K562 (cell line): ENCODE results near the gene EPHB2. TPM values are rescaled to one million over a fixed set of nuclear protein-coding genes. Genes with fewer than 3 reads are reported as not detected.

Experiments used
- ATAC-seq: fragments of 200-7000 bp; cut with Tn5 transposase; 3 replicates; pipeline ENCODE4 v1.9.1; 2020; ENCODE audit warnings: moderate library complexity
- BruUV-seq: library from RNA; stranded (reverse); fragments of 400-500 nt; replicated peaks from 2 replicates; lab custom pipeline; 2021; lab: Mats Ljungman, UMichigan
- CTCF ChIA-PET: fragments of 300-600 bp; formaldehyde crosslinking; extraction: SDS; loops from one replicate; lab custom pipeline; 2021; ENCODE audit warnings: low intra/inter-chr PET ratio; lab: Yijun Ruan, JAX
- POLR2A ChIA-PET: fragments of 300-600, 350-650 bp; sonication (Branson Sonifier 250); formaldehyde crosslinking; extraction: SDS; loops from one replicate; lab custom pipeline; 2021; ENCODE audit warnings: antibody characterized with exemption, inconsistent platforms; lab: Yijun Ruan, JAX
- DNase-seq, 4 experiments: peaks; one replicate each; pipeline versions ENCODE4 v3.0.0 to v3.0.0-alpha.2; 2011 to 2018; ENCODE audit warnings: low spot score in 3 of 4, mixed read lengths in 3 of 4; ENCODE audit errors: extremely low read depth in 1 of 4
- FAIRE-seq: peaks from 2 replicates; lab custom pipeline; 2011; peaks lifted over from hg19 to GRCh38; lab: Jason Lieb, UNC
- H2AFZ ChIP-seq: 2 replicates; pipeline ENCODE4 v1.6.0; 2011; ENCODE audit warnings: low read depth, low read length, control low read depth, inconsistent platforms
- H3K27ac ChIP-seq: fragments of 200-600 bp; 3 replicates; pipeline ENCODE4 v1.8.0; 2011; ENCODE audit warnings: low read depth, mild to moderate bottlenecking, control low read depth, inconsistent platforms, low read length, moderate library complexity, mixed read lengths; ENCODE audit errors: extremely low read depth
- H3K27me3 ChIP-seq, 2 experiments: fragments of 300-600 bp in 1 of 2; 2 replicates in 1 of 2; 3 replicates in 1 of 2; pipeline versions ENCODE4 v1.6.0 to v1.8.0; 2011; ENCODE audit warnings: inconsistent platforms in 2 of 2, low read length in 2 of 2, mild to moderate bottlenecking in 1 of 2, mixed read lengths in 1 of 2, moderate library complexity in 1 of 2; ENCODE audit not compliant: control insufficient read depth in 2 of 2, insufficient read depth in 2 of 2
- H3K36me3 ChIP-seq: fragments of 300-600 bp; 3 replicates; pipeline ENCODE4 v1.8.0; 2011; ENCODE audit warnings: mild to moderate bottlenecking, low read length, inconsistent platforms; ENCODE audit not compliant: control insufficient read depth, insufficient read depth
- H3K4me1 ChIP-seq, 2 experiments: fragments of 200-600 bp in 1 of 2; replicated peaks in 1 of 2; 2 replicates in 1 of 2; 3 replicates in 1 of 2; pipeline versions ENCODE4 v1.5.1 to v1.8.0; 2011; ENCODE audit warnings: inconsistent platforms in 2 of 2, low read length in 2 of 2, mild to moderate bottlenecking in 1 of 2, mixed read lengths in 1 of 2, moderate library complexity in 1 of 2; ENCODE audit not compliant: control insufficient read depth in 2 of 2, insufficient read depth in 2 of 2
- H3K4me2 ChIP-seq: 2 replicates; pipeline ENCODE4 v1.6.1; 2011; ENCODE audit warnings: low read length, control low read depth, inconsistent platforms, mixed read lengths; ENCODE audit not compliant: insufficient read depth
- H3K4me3 ChIP-seq: fragments of 200-600 bp; sonication (generic), shearing (Covaris generic); 2 replicates; pipeline ENCODE4 v1.5.1; 2016; ENCODE audit warnings: control low read depth, inconsistent platforms
- H3K79me2 ChIP-seq: fragments of 200-600 bp; 3 replicates; pipeline ENCODE4 v1.8.0; 2011; ENCODE audit warnings: low read length, inconsistent platforms; ENCODE audit not compliant: control insufficient read depth, insufficient read depth
- H3K9ac ChIP-seq, 2 experiments: 2 replicates each; pipeline versions ENCODE4 v1.6.0 to v1.6.1; 2011; ENCODE audit warnings: low read depth in 2 of 2, low read length in 2 of 2, control low read depth in 1 of 2, inconsistent platforms in 1 of 2, mild to moderate bottlenecking in 1 of 2, mixed read lengths in 1 of 2; ENCODE audit not compliant: insufficient read depth in 1 of 2
- H3K9me1 ChIP-seq: one replicate; pipeline ENCODE4 v1.6.0; 2011; ENCODE audit warnings: inconsistent platforms, mild to moderate bottlenecking, low read length, moderate library complexity; ENCODE audit not compliant: control insufficient read depth, insufficient read depth
- H3K9me3 ChIP-seq: replicated peaks from 2 replicates; pipeline ENCODE4 v1.5.1; 2011; ENCODE audit warnings: low read depth, low read length, inconsistent platforms; ENCODE audit not compliant: control insufficient read depth, insufficient read depth
- H4K20me1 ChIP-seq: replicated peaks from 2 replicates; pipeline ENCODE4 v1.6.1; 2011; ENCODE audit warnings: low read length, inconsistent platforms, mixed read lengths; ENCODE audit not compliant: control insufficient read depth, insufficient read depth
- CREM ChIP-seq: IDR thresholded peaks from 2 replicates; pipeline ENCODE4 v1.6.1; 2014; ENCODE audit warnings: antibody characterized with exemption, low read depth
- MCM2 ChIP-seq: fragments of 450-650 bp; IDR thresholded peaks from 2 replicates; pipeline ENCODE4 v1.6.1; 2017; ENCODE audit warnings: low read depth, mild to moderate bottlenecking
- PATZ1 ChIP-seq: fragments of 250-450 bp; sonication (Bioruptor Pico); IDR thresholded peaks from 2 replicates; pipeline ENCODE4 v1.5.0; 2020; ENCODE audit warnings: mild to moderate bottlenecking, borderline replicate concordance
- POLR2AphosphoS2 ChIP-seq: IDR thresholded peaks from 2 replicates; pipeline ENCODE4 v1.6.1; 2012; ENCODE audit warnings: low read length, improper control_type of control experiment
- POLR2G ChIP-seq: fragments of 200-400 bp; formaldehyde crosslinking; IDR thresholded peaks from 2 replicates; pipeline ENCODE4 v1.6.1; 2017; ENCODE audit warnings: low read depth, mild to moderate bottlenecking, antibody characterized with exemption, low read length, moderate library complexity
- SAFB2 ChIP-seq: fragments of 200-400 bp; formaldehyde crosslinking; IDR thresholded peaks from 2 replicates; pipeline ENCODE4 v1.6.1; 2018; ENCODE audit warnings: borderline replicate concordance, low read length, low read depth, moderate library complexity; ENCODE audit not compliant: severe bottlenecking
- ZNF140 ChIP-seq: fragments of 250-450 bp; sonication (Bioruptor Pico); IDR thresholded peaks from 2 replicates; pipeline ENCODE4 v1.8.0; 2021; ENCODE audit warnings: moderate library complexity, mild to moderate bottlenecking, inconsistent platforms
- ZNF384 ChIP-seq: IDR thresholded peaks from 2 replicates; pipeline ENCODE4 v1.6.1; 2012; ENCODE audit warnings: low read depth, low read length, improper control_type of control experiment
- ZNF507 ChIP-seq: conservative IDR thresholded peaks from 2 replicates; pipeline ENCODE4 v1.6.1; 2017; ENCODE audit warnings: missing genetic modification characterization, missing compliant biosample characterization
- ZSCAN32 ChIP-seq: fragments of 450-650 bp; formaldehyde crosslinking; IDR thresholded peaks from 2 replicates; pipeline ENCODE4 v1.4.0; 2020; ENCODE audit warnings: mild to moderate bottlenecking, moderate library complexity
- WGBS: fragments of 100-300 bp; shearing (Covaris generic); methylation state at CpG from one replicate; pipeline ENCODE4 v1.1.6; 2016; ENCODE audit warnings: low coverage, mixed read lengths; ENCODE audit not compliant: insufficient coverage; ENCODE audit errors: missing lambda C conversion rate; 5-methylcytosine and 5-hydroxymethylcytosine counted together
- in situ Hi-C: fragments of 300-500 bp; cut with MboI; formaldehyde crosslinking; loops from 4 replicates; pipeline ENCODE4 v1.15.0; 2018; ENCODE audit warnings: inconsistent platforms, mixed read lengths
- intact Hi-C: fragments of 100-400 bp; cut with micrococcal nuclease; formaldehyde crosslinking; loops from 2 replicates; pipeline ENCODE4 v1.14.2; 2022
- polyA plus RNA-seq, 8 experiments: library from polyadenylated mRNA; depleted of rRNA in 4 of 8; stranded (reverse) in 5 of 8; unstranded in 3 of 8; fragments of >200 nt; fragmentation: Nextera tagmentation in 2 of 8; fragmentation: Illumina TruSeq in 1 of 8; extraction: Ambion mirVana in 2 of 8; extraction: Trizol in 1 of 8; gene quantifications; 2 replicates each; pipeline versions ENCODE4 v1.2.1 to v1.2.3, GENCODE V29; 2011 to 2014; ENCODE audit warnings: inconsistent platforms in 1 of 8, missing spikeins in 1 of 8
- total RNA-seq, 7 experiments: library from RNA; depleted of rRNA in 6 of 7; stranded (reverse); fragments of >200 nt in 6 of 7; fragmentation: Illumina TruSeq in 2 of 7; extraction: Trizol in 2 of 7; gene quantifications; 2 replicates each; pipeline versions ENCODE4 v1.2.1 to v1.2.3, GENCODE V29; 2011 to 2021; ENCODE audit warnings: low replicate concordance in 1 of 7
- TF ChIP-seq, protein P1 (sequence below): fragments of 250-450 bp; sonication (Bioruptor Pico); IDR thresholded peaks from 2 replicates; pipeline ENCODE4 v1.5.0; 2021; ENCODE audit warnings: mild to moderate bottlenecking, moderate library complexity

Gene EPHB2
- total and polyA plus RNA-seq, 9 of the 15 experiments (the other 6 are each of a cell fraction or from before 2014, with no cell fraction given): not detected

DNA sequence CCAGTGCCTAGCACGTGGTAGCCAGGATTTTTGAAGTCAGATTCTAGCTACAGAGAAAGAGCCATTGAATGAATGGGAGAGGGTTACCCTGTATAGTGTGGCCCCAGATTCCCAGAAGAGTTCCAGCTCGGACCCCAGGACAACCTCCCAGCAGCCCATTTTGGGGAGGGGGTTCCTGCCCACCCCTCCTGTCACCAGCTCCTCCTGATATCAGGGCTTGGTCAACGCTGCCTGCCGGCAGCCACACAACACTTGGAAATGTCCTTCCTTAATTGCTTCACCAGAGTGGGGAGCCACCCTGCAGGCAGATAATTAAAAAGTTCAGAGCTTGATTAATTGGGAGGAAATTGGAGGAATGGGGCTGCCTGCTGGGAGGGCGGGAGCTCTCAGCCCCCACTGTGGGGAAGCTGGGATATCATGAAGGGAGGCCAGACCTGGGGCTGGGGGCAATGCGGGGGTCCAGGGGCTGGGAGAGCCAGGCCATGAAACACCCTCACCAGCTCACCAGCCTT, 141.6 kb downstream of the EPHB2 start:
- 2% methylated on average over 6 of the region's 6 CpGs for WGBS
- no TSS peak for BruUV-seq
- intact Hi-C loops (no loop called here), in situ Hi-C loops (no loop called here)
- Histone ChIP-seq H3K27ac (no peak overlapping the region), H2AFZ (no peak overlapping the region), H3K79me2 (no peaks in the 10 kb centered on the region), H3K4me1 (no peaks in the 10 kb centered on the region; a peak in 1 of 5 replicates), H3K9me3 (no peaks in the 10 kb centered on the region), H3K27me3 (peaks cover 24 to 95% of the 10 kb centered on the region in 2 experiments), H3K4me2 (no peak overlapping the region), H3K9me1 (no peaks in the 10 kb centered on the region)
- DNase-seq: no peak
- TF ChIP-seq ZNF507 (no peak), PATZ1 (CRISPR knock-in tag) (no peak), CREM (no peak), SAFB2 (no peak), MCM2 (no peak), ZNF140 (CRISPR knock-in tag) (no peak), ZSCAN32 (no peak), POLR2G (no peak), ZNF384 (no peak), POLR2AphosphoS2 (no peak)
- TF ChIP-seq, protein P1, sequence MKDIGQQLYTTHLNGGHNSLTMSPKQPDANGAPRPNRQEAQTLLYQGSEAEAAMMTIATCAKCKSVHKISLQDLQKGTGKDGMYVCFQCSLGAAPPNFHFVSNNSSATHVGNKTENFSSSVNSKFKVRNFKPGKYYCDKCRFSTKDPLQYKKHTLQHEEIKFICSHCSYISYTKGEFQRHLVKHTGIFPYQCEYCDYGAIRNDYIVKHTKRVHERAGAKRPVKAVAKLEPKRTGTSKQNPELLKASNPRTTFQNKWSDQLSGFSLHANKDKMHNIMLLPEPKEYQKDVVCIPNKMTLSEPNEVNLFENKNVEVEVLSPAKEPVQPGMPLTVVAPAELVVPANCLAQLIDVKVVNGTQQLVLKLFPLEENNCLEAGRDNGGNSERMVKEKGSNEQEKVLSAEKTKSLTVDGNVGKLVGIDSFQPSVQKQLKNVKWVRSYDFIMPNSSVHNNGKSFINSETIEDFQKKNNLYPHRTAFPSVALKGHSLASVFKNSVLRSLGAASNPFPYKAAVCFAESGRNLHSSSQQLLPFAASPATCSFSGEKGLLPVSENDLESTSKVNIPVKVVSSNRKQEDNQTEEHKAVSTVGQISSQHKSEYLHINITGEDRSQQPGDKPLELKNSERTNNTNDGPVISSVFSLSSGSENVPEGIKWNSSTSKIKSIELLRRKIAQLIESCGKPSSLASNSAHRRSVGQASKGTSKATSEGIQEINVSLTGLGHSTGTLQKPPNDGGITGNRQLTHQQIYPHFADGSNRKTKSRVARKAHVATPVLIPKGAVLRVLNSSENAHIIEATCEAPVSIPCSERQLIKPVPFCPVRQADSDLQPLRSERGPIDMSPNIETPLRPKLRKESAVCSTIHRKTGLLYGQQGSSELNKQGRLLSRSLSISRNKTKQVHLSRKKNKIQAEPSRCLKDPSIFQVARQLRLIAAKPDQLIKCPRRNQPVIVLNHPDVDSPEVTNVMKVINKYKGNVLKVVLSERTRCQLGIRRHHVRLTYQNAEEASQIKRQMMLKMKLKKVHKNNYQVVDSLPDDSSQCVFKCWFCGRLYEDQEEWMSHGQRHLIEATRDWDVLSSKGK: no peak
- TF ChIP-seq, all 486 proteins: peak for 0
- no peak overlapping the region; a peak in 1 of 4 replicates for H3K9ac ChIP-seq
- POLR2A ChIA-PET: interaction anchor here (0.9 to 1.8 kb wide), 3 partner anchors 10 to 33 kb away, joined by 3 to 5 read pairs (median 5); no protein-coding TSS in a partner anchor
- ATAC-seq: no peak
- no peak for FAIRE-seq
- CTCF ChIA-PET: no interaction called here
- peaks cover 7% of the 10 kb centered on the region; the same call in 1 of the 2 replicates for H4K20me1 ChIP-seq
- H3K4me3 ChIP-seq: no peak overlapping the region
- no peaks in the 10 kb centered on the region for H3K36me3 ChIP-seq
